ENCODE results near the gene NOXRED1. TPM values are rescaled to one million over a fixed set of nuclear protein-coding genes. Genes with fewer than 3 reads are reported as not detected.

Gene NOXRED1
- total RNA-seq (1 to 10 TPM; 1.6 to 1.9 TPM), polyA plus RNA-seq (under 1 TPM in 1 of 3 donors, not detected in 2; 0.09 TPM), total RNA-seq (0.49 to 2.3 (median 0.76) reads per million in 6 experiments)

DNA sequence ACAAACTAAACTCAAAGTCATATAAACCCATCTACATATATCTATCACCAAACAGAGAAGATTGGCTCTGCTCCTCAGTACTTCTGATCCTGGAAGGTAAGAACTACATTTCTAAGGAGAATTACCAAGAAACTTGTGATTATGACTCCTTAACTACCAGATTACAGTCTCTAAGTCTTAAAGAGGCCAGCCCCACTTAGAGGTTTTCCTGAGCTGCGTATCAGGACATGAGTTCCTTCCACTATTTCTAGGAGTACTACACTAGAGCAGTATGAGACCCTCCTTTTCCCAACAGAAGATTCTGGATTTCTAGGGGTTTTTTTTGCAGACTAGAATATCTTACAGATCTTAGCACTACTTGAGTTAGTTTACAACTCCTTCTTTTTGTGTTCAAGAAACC is at the start of gene NOXRED1:
Gene NOXRED1, minus strand, starts transcription at position 101 of the 400 bp plus-strand sequence. CDS start 634 bp downstream, outside the sequence.
- POLR2A ChIA-PET: no interaction called here
- peaks cover 49 to 77% (median 72%) of the 10 kb centered on the region in 3 donors for H3K36me3 Mint-ChIP-seq
- H3K9me3 Mint-ChIP-seq: peaks cover 0 to 42% (median 15%) of the 10 kb centered on the region in 9 donors
- H3K27me3 Mint-ChIP-seq: no peaks in the 10 kb centered on the region
- no peak within 1 kb of the TSS for H3K4me3 Mint-ChIP-seq
- no peak for DNase-seq
- no peaks in the 10 kb centered on the region for H3K4me1 Mint-ChIP-seq
- H3K27ac Mint-ChIP-seq: no peak within 1 kb of the TSS
- no peak for ATAC-seq

DNA sequence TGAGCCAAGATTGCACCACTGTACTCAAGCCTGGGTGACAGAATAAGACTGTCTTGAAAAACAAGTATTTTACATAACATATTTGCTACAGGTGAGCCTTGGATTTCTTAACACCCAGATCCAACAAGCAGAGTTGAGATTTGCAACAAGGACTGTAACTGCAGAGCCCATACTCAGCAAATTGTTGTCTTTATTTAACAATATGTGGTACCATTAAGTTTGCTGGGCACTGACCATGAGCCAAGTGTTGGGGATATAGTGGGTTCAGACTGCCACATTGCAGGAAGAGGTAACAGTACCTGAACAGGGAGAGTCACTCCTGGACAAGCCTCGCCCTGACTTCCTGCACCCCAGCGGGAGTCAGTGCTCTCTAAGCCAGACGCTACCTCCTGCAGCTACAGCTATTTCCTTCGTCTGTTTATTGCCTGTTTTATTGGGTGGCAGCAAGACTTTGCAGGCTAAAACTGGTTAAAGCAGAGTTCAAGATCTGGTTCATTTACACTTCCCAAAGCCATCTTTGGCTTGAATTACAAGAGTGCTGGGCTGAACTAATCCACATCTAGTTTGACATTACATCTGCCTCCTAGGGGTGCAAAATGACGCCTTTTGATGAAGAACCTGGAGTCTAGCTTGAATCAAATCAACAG is 47.0 kb upstream of the NOXRED1 start:
- Mint-ChIP-seq H3K27me3 (peaks cover 0 to 9% (median 0%) of the 10 kb centered on the region in 5 donors), H3K36me3 (peaks cover 0 to 45% (median 14%) of the 10 kb centered on the region in 3 donors), H3K9me3 (no peaks in the 10 kb centered on the region), H3K4me3 (no peak overlapping the region), H3K4me1 (no peaks in the 10 kb centered on the region), H3K27ac (no peak overlapping the region)
- no peak for DNase-seq
- no peak for ATAC-seq
- POLR2A ChIA-PET: no interaction called here

DNA sequence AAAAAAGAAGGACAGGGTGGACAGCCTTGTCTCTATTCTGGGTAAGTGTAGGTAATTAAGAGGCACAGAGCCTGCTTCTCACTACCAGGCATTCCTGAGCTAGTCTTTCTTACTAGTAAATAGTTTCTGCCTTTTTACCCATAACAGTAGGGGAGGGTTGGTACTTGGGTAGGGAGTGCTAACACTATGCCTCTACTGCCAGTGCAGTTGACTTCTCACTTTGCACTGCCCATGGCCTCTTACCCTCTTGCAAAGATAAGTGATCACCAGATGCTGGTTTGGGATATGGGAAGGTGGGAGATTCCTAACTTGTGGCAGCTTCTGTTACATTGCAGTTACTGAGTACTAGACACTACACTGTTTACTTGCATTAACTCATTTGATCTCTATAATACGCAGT is 46.2 kb upstream of the NOXRED1 start:
- peaks cover 0 to 54% (median 17%) of the 10 kb centered on the region in 3 donors for H3K36me3 Mint-ChIP-seq
- POLR2A ChIA-PET: interaction anchor here (0.6 kb wide), 1 partner anchor 80 kb away, joined by 5 read pairs; no protein-coding TSS in a partner anchor
- no peaks in the 10 kb centered on the region for H3K9me3 Mint-ChIP-seq
- no peak for ATAC-seq
- no peak for DNase-seq
- no peak overlapping the region for H3K4me3 Mint-ChIP-seq
- peaks cover 0 to 7% (median 0%) of the 10 kb centered on the region in 5 donors for H3K27me3 Mint-ChIP-seq
- peak overlapping the region in 2 of 10 donors; percentile 13 to 56 for H3K27ac Mint-ChIP-seq
- no peaks in the 10 kb centered on the region for H3K4me1 Mint-ChIP-seq

- ATAC-seq: no peak
- Mint-ChIP-seq H3K36me3 (peaks cover 0 to 58% (median 17%) of the 10 kb centered on the region in 3 donors), H3K27ac (peak overlapping the region in 2 of 10 donors; percentile 13 to 56), H3K9me3 (no peaks in the 10 kb centered on the region), H3K4me3 (no peak overlapping the region), H3K27me3 (peaks cover 0 to 2% (median 0%) of the 10 kb centered on the region in 5 donors), H3K4me1 (no peaks in the 10 kb centered on the region)
- POLR2A ChIA-PET: no interaction called here
- DNase-seq: no peak
Measured at GRCh38 chr14:77469067-77469505, 45.8 kb upstream of the NOXRED1 start.

DNA sequence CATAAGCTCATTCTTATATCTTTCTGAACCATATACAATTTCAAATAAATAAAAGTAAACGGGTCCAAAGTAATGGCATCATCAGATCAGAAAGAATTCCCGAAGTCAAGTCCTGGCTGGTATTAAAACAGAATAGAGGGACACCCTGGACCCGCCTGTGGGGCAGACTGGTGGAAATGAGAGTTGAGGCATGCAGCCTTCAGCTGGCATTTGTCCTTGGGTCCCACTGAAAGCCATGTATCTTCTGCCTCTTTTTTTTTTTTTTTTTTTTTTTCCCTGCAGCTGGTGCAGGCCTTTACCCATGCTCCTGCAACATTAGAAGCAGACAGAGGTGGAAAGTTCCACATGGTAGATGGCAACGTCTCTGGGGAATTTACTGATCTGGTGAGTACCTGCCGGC is 44.5 kb upstream of the NOXRED1 start:
- POLR2A ChIA-PET: interaction anchor here (0.7 kb wide), 1 partner anchor 336 kb away, joined by 6 read pairs; no protein-coding TSS in a partner anchor
- no peak overlapping the region for H3K4me3 Mint-ChIP-seq
- H3K27ac Mint-ChIP-seq: peak overlapping the region in 1 of 10 donors; percentile 60
- no peaks in the 10 kb centered on the region for H3K9me3 Mint-ChIP-seq
- peaks cover 0 to 71% (median 20%) of the 10 kb centered on the region in 3 donors for H3K36me3 Mint-ChIP-seq
- no peak for DNase-seq
- ATAC-seq: no peak
- peaks cover 0 to 2% (median 0%) of the 10 kb centered on the region in 4 donors for H3K4me1 Mint-ChIP-seq
- no peaks in the 10 kb centered on the region for H3K27me3 Mint-ChIP-seq

DNA sequence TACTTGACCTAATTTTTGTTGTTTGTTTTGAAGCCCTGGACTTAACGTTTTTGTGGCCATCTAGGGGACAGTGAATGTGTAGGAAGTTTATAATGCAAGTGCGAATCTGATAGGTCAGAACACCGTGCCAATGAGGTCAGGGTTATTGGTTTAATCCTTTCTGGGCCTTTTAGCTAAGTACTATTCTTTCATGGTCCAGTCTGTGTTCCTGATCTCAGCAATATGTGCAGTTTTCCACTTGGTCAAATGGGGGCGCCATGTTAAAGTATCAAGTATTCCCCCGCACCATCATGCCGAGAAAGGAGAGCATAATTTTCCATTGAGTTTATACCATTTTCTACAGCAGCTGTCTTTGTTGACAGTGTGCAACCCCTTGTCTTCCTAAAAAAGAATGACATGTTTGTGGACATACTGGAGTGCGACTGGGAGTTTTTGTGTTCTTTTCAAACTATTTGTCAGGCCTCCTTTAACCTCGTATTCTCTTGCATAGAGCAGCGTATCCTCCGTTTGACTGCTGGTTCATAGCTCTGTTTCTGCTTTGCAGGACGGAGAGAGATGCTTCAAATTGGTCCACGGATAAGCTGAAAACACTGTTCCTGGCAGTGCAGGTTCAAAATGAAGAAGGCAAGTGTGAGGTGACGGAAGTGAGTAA is 35.9 kb upstream of the NOXRED1 start:
- peaks cover 19 to 53% (median 49%) of the 10 kb centered on the region in 4 donors for H3K4me1 Mint-ChIP-seq

GRCh38 chr14:77458249-77458950 is 35.1 kb upstream of the NOXRED1 start:
- Mint-ChIP-seq H3K4me1 (peaks cover 17 to 54% (median 51%) of the 10 kb centered on the region in 4 donors), H3K27me3 (no peaks in the 10 kb centered on the region), H3K9me3 (no peaks in the 10 kb centered on the region), H3K4me3 (peak overlapping the region; percentile 97 to 100 (median 100)), H3K36me3 (peaks cover 5 to 51% (median 6%) of the 10 kb centered on the region in 3 donors), H3K27ac (peak overlapping the region; percentile 82 to 100 (median 99))
- POLR2A ChIA-PET: interaction anchor here (0.8 to 4.4 kb wide), 4 partner anchors 88 to 250 kb away, joined by 3 to 20 read pairs (median 6); partner anchors contain the start of genes ALKBH1, GSTZ1, POMT2 and SLIRP
- ATAC-seq: no peak
- DNase-seq: peak in 7 of 10 donors; percentile 8 to 27 (median 19)

More for the DNA sequence above, 35.9 kb upstream of the NOXRED1 start:
- ATAC-seq: no peak
- POLR2A ChIA-PET: interaction anchor here (1.6 to 4.4 kb wide), 2 partner anchors 138 to 249 kb away, joined by 5 to 20 read pairs; partner anchors contain the start of genes ALKBH1, GSTZ1, POMT2 and SLIRP
- Mint-ChIP-seq H3K27me3 (no peaks in the 10 kb centered on the region), H3K27ac (peak overlapping the region; percentile 82 to 100 (median 99)), H3K9me3 (no peaks in the 10 kb centered on the region), H3K36me3 (peaks cover 5 to 56% (median 9%) of the 10 kb centered on the region in 3 donors), H3K4me3 (peak overlapping the region; percentile 97 to 100 (median 100))
- DNase-seq: peak in 9 of 10 donors; percentile 27 to 62 (median 45)

- H3K27ac Mint-ChIP-seq: peak within 1 kb of the TSS; percentile 82 to 100 (median 99)
- no peaks in the 10 kb centered on the region for H3K27me3 Mint-ChIP-seq
- POLR2A ChIA-PET: interaction anchor here (0.8 to 4.4 kb wide), 5 partner anchors 81 to 496 kb away, joined by 3 to 20 read pairs (median 5); partner anchors contain the start of genes ALKBH1, GSTZ1, POMT2 and SAMD15
- H3K4me3 Mint-ChIP-seq: peak within 1 kb of the TSS; percentile 97 to 100 (median 100)
- peaks cover 10 to 51% (median 12%) of the 10 kb centered on the region in 3 donors for H3K36me3 Mint-ChIP-seq
- ATAC-seq (peak; percentile 91 to 97), DNase-seq (peak; percentile 78 to 98 (median 94))
- no peaks in the 10 kb centered on the region for H3K9me3 Mint-ChIP-seq
- peaks cover 21 to 59% (median 53%) of the 10 kb centered on the region in 4 donors for H3K4me1 Mint-ChIP-seq
Measured at GRCh38 chr14:77457522-77458248, 34.4 kb upstream of the NOXRED1 start, which contains the start of the genes AHSA1 and VIPAS39. TSS of gene AHSA1 (plus strand) at chr14:77458093. CDS start at chr14:77458190, 97 bp downstream. TSS of gene VIPAS39 (minus strand) at chr14:77457601. CDS start at chr14:77454102, 3,499 bp downstream.

- Mint-ChIP-seq H3K4me1 (peaks cover 21 to 59% (median 53%) of the 10 kb centered on the region in 4 donors), H3K27ac (peak overlapping the region; percentile 82 to 100 (median 99)), H3K4me3 (peak overlapping the region; percentile 97 to 100 (median 100)), H3K9me3 (no peaks in the 10 kb centered on the region), H3K27me3 (no peaks in the 10 kb centered on the region), H3K36me3 (peaks cover 10 to 50% (median 12%) of the 10 kb centered on the region in 3 donors)
- POLR2A ChIA-PET: interaction anchor here (1.4 to 4.4 kb wide), 4 partner anchors 80 to 495 kb away, joined by 3 to 20 read pairs (median 6); partner anchors contain the start of genes ALKBH1, GSTZ1, POMT2 and SAMD15
- ATAC-seq: peak in 1 of 2 donors; percentile 11
- no peak for DNase-seq
Measured at GRCh38 chr14:77457115-77457521, 33.8 kb upstream of the NOXRED1 start.

- H3K4me3 Mint-ChIP-seq: peak overlapping the region in 9 of 10 donors; percentile 97 to 100 (median 100)
- H3K4me1 Mint-ChIP-seq: peaks cover 21 to 51% (median 48%) of the 10 kb centered on the region in 4 donors
- no peak for DNase-seq
- no peaks in the 10 kb centered on the region for H3K9me3 Mint-ChIP-seq
- H3K27ac Mint-ChIP-seq: peak overlapping the region in 5 of 10 donors; percentile 82 to 99 (median 99)
- peaks cover 12 to 50% (median 15%) of the 10 kb centered on the region in 3 donors for H3K36me3 Mint-ChIP-seq
- ATAC-seq: no peak
- no peaks in the 10 kb centered on the region for H3K27me3 Mint-ChIP-seq
- POLR2A ChIA-PET: interaction anchor here (1.4 to 4.4 kb wide), 3 partner anchors 79 to 252 kb away, joined by 5 to 20 read pairs (median 6); partner anchors contain the start of genes ALKBH1, GSTZ1, POMT2 and SAMD15
Measured at GRCh38 chr14:77455966-77456640, 32.8 kb upstream of the NOXRED1 start.
